ENCODE results near the gene ZNRF3. TPM values are rescaled to one million over a fixed set of nuclear protein-coding genes. Genes with fewer than 3 reads are reported as not detected.

Gene ZNRF3
- polyA plus RNA-seq, 1 experiment: 1.4 TPM

GRCh38 chr22:28984482-28985158 lies 101.2 kb downstream of the ZNRF3 start:
- TF ChIP-seq CTCF (IDR thresholded peaks at IDR 0.05; ENCODE audit: low read depth, low read length): no peak
- Histone ChIP-seq H3K27ac (ENCODE audit: low read depth, low read length) (no peak overlapping the region), H3K27me3 (ENCODE audit: control insufficient read depth, insufficient read depth, low read length) (no peaks in the 10 kb centered on the region), H3K4me3 (ENCODE audit: low read depth, low read length) (no peak overlapping the region), H3K9me3 (ENCODE audit: control insufficient read depth, insufficient read depth, low read length) (peaks cover 4% of the 10 kb centered on the region; the same call in 1 of the 2 replicates)
- DNase-seq (ENCODE audit: low read depth, low spot score): no peak
- CTCF ChIA-PET: no interaction called here
- POLR2A ChIA-PET: interaction anchor here (0.5 kb wide), 1 partner anchor 563 kb away, joined by 3 read pairs; no protein-coding TSS in a partner anchor

- Histone ChIP-seq H3K27ac (ENCODE audit: low read depth, low read length) (no peak overlapping the region), H3K27me3 (ENCODE audit: control insufficient read depth, insufficient read depth, low read length) (no peaks in the 10 kb centered on the region), H3K4me3 (ENCODE audit: low read depth, low read length) (no peak overlapping the region), H3K9me3 (ENCODE audit: control insufficient read depth, insufficient read depth, low read length) (peaks cover 4% of the 10 kb centered on the region; the same call in 1 of the 2 replicates)
- TF ChIP-seq CTCF (IDR thresholded peaks at IDR 0.05; ENCODE audit: low read depth, low read length): no peak
- CTCF ChIA-PET: interaction anchor here (0.6 to 1.0 kb wide), 2 partner anchors 8 to 56 kb away, joined by 3 read pairs; no protein-coding TSS in a partner anchor
- POLR2A ChIA-PET: interaction anchor here (0.6 kb wide), 1 partner anchor 102 kb away, joined by 4 read pairs; the partner anchor contains the start of gene ZNRF3
- no peak for DNase-seq (ENCODE audit: low read depth, low spot score)
These were observed 102.4 kb downstream of the ZNRF3 start for GRCh38 chr22:28985581-28986290.

DNA sequence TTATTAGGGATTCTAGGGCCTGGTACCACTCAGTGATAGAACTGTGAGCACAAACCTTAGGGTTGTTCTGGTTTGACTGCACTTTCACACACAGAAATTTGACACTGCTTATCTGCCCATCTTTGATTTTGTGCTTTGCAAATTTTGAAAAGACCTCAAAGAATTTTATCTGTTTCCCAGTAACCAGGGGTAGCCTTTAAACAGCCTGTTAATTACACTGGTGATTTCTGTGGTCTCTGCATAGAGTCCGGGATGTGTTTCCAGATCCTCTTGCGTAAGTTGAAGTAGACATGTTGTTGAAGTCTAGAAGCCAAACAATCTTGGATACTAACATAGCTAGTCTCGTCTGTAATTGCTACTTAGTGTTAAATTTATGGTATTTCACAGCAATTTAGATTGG lies 103.0 kb downstream of the ZNRF3 start:
- no peak overlapping the region for H3K27ac ChIP-seq (ENCODE audit: low read depth, low read length)
- no peak for DNase-seq (ENCODE audit: low read depth, low spot score)
- no peak for TF ChIP-seq CTCF (IDR thresholded peaks at IDR 0.05; ENCODE audit: low read depth, low read length)
- H3K9me3 ChIP-seq (ENCODE audit: control insufficient read depth, insufficient read depth, low read length): peaks cover 4% of the 10 kb centered on the region; the same call in 1 of the 2 replicates
- no peak overlapping the region for H3K4me3 ChIP-seq (ENCODE audit: low read depth, low read length)
- H3K27me3 ChIP-seq (ENCODE audit: control insufficient read depth, insufficient read depth, low read length): no peaks in the 10 kb centered on the region
- ChIA-PET POLR2A (interaction anchor here (0.6 kb wide), 1 partner anchor 103 kb away, joined by 4 read pairs; the partner anchor contains the start of gene ZNRF3), CTCF (interaction anchor here (0.6 to 1.0 kb wide), 2 partner anchors 8 to 55 kb away, joined by 3 read pairs; no protein-coding TSS in a partner anchor)

DNA sequence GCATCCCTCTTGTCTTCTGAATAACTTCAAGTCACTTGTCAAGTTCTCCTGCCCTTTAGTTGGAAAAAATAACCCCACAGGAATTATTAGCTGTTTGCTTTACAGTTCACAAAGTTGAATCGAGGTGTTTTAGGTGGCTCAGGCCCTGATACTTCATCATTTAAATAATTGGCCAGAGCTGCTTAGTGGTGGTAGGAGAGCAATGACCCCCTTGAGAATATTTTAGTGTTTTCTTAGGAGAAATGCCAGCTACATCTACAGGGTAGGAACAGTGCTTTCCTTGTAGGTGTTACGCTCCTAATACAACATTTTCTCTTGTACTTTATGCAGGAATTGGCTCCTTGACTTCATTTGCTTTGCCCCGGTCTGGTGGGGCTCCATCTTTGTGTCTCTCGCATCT lies 105.1 kb downstream of the ZNRF3 start:
- no peak overlapping the region for H3K4me3 ChIP-seq (ENCODE audit: low read depth, low read length)
- TF ChIP-seq CTCF (IDR thresholded peaks at IDR 0.05; ENCODE audit: low read depth, low read length): no peak
- peaks cover 4% of the 10 kb centered on the region; the same call in 1 of the 2 replicates for H3K9me3 ChIP-seq (ENCODE audit: control insufficient read depth, insufficient read depth, low read length)
- DNase-seq (ENCODE audit: low read depth, low spot score): no peak
- H3K27ac ChIP-seq (ENCODE audit: low read depth, low read length): no peak overlapping the region
- ChIA-PET POLR2A (no interaction called here), CTCF (no interaction called here)
- H3K27me3 ChIP-seq (ENCODE audit: control insufficient read depth, insufficient read depth, low read length): no peaks in the 10 kb centered on the region

DNA sequence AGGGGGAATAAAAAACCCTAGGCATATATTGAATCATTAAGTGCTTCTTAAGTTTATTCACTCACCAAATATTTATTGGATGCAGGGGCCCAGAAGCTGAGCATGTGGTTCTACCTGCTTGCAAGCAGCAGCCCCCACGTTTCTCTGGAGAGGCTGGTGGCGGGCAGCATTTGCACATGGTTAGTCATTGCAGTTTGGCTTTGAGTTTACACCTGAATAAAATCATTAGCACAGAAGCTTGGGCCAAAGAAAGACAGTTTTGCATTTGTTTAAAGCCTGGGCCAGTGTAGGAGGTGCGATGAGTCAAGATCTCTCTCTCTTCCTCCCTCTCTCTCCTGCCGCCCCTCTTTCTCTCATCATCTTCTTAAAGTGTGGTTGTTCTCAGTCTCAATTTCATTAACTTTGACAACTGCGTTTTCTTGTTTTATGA lies 105.7 kb downstream of the ZNRF3 start:
- POLR2A ChIA-PET: no interaction called here
- Histone ChIP-seq H3K27ac (ENCODE audit: low read depth, low read length) (no peak overlapping the region), H3K9me3 (ENCODE audit: control insufficient read depth, insufficient read depth, low read length) (peaks cover 4% of the 10 kb centered on the region; the same call in 1 of the 2 replicates), H3K4me3 (ENCODE audit: low read depth, low read length) (no peak overlapping the region), H3K27me3 (ENCODE audit: control insufficient read depth, insufficient read depth, low read length) (no peaks in the 10 kb centered on the region)
- CTCF ChIA-PET: no interaction called here
- TF ChIP-seq CTCF (IDR thresholded peaks at IDR 0.05; ENCODE audit: low read depth, low read length): no peak
- DNase-seq (ENCODE audit: low read depth, low spot score): no peak
